Ovary (tissue), 9 donors: Measurements from ENCODE around the gene FAM20C. TPM values are rescaled to one million over a fixed set of nuclear protein-coding genes. Genes with fewer than 3 reads are reported as not detected.

Experiments used
- DNase-seq, 5 donors: peaks; one replicate each; pipeline ENCODE4 v3.0.0-alpha.2; 2019 to 2020
- H3K27ac ChIP-seq, 2 donors: fragments of 200-600 bp; one replicate each; pipeline versions ENCODE4 v1.5.1 to v1.8.0; 2019 to 2022
- H3K27me3 ChIP-seq: fragments of 200-600 bp; one replicate; pipeline ENCODE4 v1.8.0; 2022
- H3K36me3 ChIP-seq: fragments of 200-600 bp; sonication (generic); one replicate; pipeline ENCODE4 v1.5.1; 2019
- H3K4me1 ChIP-seq: one replicate; pipeline ENCODE4 v1.8.1; 2013; ENCODE audit warnings: mild to moderate bottlenecking, moderate library complexity; ENCODE audit not compliant: insufficient read depth
- H3K4me3 ChIP-seq: fragments of 200-600 bp; sonication (generic); one replicate; pipeline ENCODE4 v1.5.1; 2017
- H3K9me3 ChIP-seq, 2 donors: fragments of 200-600 bp in 1 of 2; sonication (generic) in 1 of 2; one replicate each; pipeline versions ENCODE4 v1.5.1 to v1.8.1; 2013 to 2019; ENCODE audit warnings: mild to moderate bottlenecking in 1 of 2, moderate library complexity in 1 of 2
- EP300 ChIP-seq: sonication (generic); formaldehyde crosslinking; IDR thresholded peaks from one replicate; pipeline ENCODE4 v1.6.1; 2017; ENCODE audit warnings: antibody characterized with exemption
- POLR2A ChIP-seq: fragments of 450-650 bp; IDR thresholded peaks from one replicate; pipeline ENCODE4 v1.6.1; 2017; ENCODE audit warnings: antibody characterized with exemption, mild to moderate bottlenecking, moderate library complexity
- WGBS, 3 donors: extraction: QIAGEN DNeasy Blood & Tissue Kit in 1 of 3; methylation state at CpG; one replicate each; pipeline versions ENCODE4 v1.1.5 to v1.1.7; 2013 to 2017; 5-methylcytosine and 5-hydroxymethylcytosine counted together
- intact Hi-C, 4 donors: fragments of 100-400 bp; cut with DNase I; formaldehyde crosslinking; loops; one replicate each; pipeline versions ENCODE4 v1.11.0 to v1.15.1; 2022 to 2023
- polyA plus RNA-seq, 2 donors: library from polyadenylated mRNA; stranded (reverse); fragments of 200-250 nt in 1 of 2; fragments of 350-450 nt in 1 of 2; fragmentation: Illumina TruSeq in 1 of 2; extraction: RNeasy Lipid Tissue Mini Kit (QIAGEN cat#74804) in 1 of 2; gene quantifications; one replicate each; pipeline ENCODE4 v1.2.3, GENCODE V29; 2013 to 2014
- total RNA-seq, 7 donors: library from RNA; depleted of rRNA in 2 of 7; stranded (reverse); fragments of >200 nt in 2 of 7; fragmentation: NEBNext Ultra II Directional in 3 of 7; extraction: Animal tissue kit (Norgen Biotek cat#: 25700) in 3 of 7; gene quantifications; one replicate each; pipeline versions ENCODE4 v1.1.0 to v1.2.4, GENCODE V29; 2016 to 2023
- TF ChIP-seq, protein P1 (sequence below), 3 donors: fragments of 450-650 bp in 2 of 3; fragments of 200-600 bp in 1 of 3; IDR thresholded peaks; one replicate each; pipeline versions ENCODE4 v1.5.1 to v1.8.0; 2016 to 2022; ENCODE audit warnings: antibody characterized with exemption in 3 of 3, mild to moderate bottlenecking in 1 of 3
- donor health status: DM: no; HTN: no; CAD: no; lungs with moderate emphysema.
- donor health status: DM: no; HTN: no; CAD: no.
- donor health status: Bipolar disorder and iron deficiency.
- donor health status: DM: yes; HTN: yes; CAD: no.
- donor health status: DM: no; HTN: no; CAD: no.
- donor health status: DM: yes; HTN: yes; CAD: no.

Gene FAM20C
- total and polyA plus RNA-seq, 9 donors: 6.2 to 80.4 (median 33.5) TPM

DNA sequence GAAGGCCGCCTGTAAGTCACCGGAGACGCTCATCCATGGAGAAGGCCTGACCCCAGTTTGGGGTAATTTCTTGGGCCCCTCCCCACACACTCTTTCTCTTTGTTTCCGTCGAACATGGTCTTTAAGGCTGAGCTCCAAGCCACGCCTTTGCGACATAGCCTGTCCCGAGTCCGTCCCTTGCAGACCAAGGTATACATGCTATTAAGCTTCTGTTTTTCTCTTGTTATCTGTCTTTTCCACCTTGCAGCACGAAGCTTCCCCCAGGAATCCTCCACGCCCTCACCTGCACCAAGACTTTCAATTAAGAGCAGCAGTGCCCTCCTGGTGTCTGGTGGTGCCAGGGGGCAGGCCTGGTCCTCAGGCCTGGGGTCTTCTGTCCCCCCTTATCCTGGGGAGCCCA lies 4.2 kb upstream of the FAM20C start:
- Histone ChIP-seq H3K36me3 (no peaks in the 10 kb centered on the region), H3K4me1 (peaks cover 5% of the 10 kb centered on the region), H3K4me3 (no peak overlapping the region), H3K27me3 (no peaks in the 10 kb centered on the region), H3K9me3 (no peaks in the 10 kb centered on the region), H3K27ac (no peak overlapping the region)
- TF ChIP-seq POLR2A (no peak), EP300 (no peak)
- intact Hi-C loops: no loop called here
- WGBS, 3 donors: 88 to 92% (median 90%) methylated on average over 11 of the region's 11 CpGs
- DNase-seq: no peak

DNA sequence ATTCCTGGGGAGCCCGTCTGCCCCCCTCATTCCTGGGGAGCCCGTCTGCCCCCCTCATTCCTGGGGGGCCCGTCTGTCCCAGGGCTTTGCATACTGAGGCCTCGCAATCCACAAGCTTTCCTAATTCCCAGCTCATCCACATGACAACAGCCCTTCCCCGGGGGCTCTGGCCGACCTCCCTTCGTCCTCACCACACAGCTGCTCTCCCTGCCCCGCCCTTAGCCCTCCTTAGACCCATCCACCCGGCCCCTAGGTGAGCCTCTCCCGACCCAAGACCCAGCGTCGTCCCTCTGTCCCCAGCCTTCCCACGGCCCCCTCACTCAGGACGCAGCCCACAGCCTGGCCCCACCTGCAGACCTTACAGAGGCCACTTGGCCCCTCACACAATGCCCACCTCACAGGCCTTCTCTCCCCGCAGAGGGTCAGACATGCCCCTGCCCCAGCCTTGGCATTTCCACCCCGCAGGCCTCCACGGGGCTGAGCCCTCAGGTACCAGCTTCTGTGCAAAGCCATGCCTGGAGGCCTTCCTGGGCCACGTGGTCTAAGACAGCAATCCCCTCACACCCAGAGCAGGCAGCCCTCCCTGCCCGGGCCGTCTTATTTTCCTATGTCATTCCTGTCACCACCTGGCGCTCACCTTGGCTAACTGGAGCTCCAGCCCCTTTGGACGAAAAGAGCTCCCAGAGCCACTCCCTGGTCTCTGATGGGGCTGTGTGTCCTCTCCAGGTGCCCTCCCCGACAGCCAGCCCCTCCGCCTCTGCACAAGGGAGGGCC lies 3.5 kb upstream of the FAM20C start:
- no peaks in the 10 kb centered on the region for H3K27me3 ChIP-seq
- no peaks in the 10 kb centered on the region for H3K9me3 ChIP-seq
- no peak for DNase-seq
- no peak overlapping the region for H3K27ac ChIP-seq
- intact Hi-C loops: no loop called here
- H3K36me3 ChIP-seq: no peaks in the 10 kb centered on the region
- H3K4me1 ChIP-seq: peaks cover 6% of the 10 kb centered on the region
- 60 to 69% (median 67%) methylated on average over 24 of the region's 24 CpGs for WGBS, 3 donors
- no peak for TF ChIP-seq POLR2A
- TF ChIP-seq, protein P1, sequence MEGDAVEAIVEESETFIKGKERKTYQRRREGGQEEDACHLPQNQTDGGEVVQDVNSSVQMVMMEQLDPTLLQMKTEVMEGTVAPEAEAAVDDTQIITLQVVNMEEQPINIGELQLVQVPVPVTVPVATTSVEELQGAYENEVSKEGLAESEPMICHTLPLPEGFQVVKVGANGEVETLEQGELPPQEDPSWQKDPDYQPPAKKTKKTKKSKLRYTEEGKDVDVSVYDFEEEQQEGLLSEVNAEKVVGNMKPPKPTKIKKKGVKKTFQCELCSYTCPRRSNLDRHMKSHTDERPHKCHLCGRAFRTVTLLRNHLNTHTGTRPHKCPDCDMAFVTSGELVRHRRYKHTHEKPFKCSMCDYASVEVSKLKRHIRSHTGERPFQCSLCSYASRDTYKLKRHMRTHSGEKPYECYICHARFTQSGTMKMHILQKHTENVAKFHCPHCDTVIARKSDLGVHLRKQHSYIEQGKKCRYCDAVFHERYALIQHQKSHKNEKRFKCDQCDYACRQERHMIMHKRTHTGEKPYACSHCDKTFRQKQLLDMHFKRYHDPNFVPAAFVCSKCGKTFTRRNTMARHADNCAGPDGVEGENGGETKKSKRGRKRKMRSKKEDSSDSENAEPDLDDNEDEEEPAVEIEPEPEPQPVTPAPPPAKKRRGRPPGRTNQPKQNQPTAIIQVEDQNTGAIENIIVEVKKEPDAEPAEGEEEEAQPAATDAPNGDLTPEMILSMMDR (IDR thresholded peaks at IDR 0.05): no peak
- TF ChIP-seq EP300: no peak
- no peak overlapping the region for H3K4me3 ChIP-seq

DNA sequence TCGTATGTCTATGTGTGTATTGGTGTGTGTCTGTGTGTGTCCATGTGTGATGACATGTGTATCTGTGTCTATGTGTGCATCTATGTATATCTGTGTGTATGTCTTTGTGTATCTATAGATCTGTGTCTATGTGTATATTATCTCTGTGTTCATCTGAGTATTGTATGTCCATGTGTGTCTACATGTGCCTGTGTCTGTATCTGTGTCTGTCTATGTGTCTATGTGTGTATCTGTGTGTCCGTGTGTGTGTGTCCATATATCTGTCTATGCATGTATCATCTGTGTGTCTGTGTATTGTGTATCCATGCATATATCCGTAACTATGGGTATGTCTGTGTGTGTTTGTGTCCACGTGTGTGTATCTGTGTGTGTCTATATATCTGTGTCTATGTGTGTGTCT lies 2.7 kb upstream of the FAM20C start:
- DNase-seq: no peak
- intact Hi-C loops: loop anchor here in 1 of 4 donors (5.0 kb wide), 1 partner anchor 42 kb away; no protein-coding TSS in a partner anchor
- Histone ChIP-seq H3K27ac (no peak overlapping the region), H3K27me3 (no peaks in the 10 kb centered on the region), H3K9me3 (no peaks in the 10 kb centered on the region), H3K4me1 (peaks cover 6% of the 10 kb centered on the region), H3K36me3 (no peaks in the 10 kb centered on the region), H3K4me3 (no peak overlapping the region)
- 65 to 90% (median 80%) methylated on average over 4 of the region's 4 CpGs for WGBS, 3 donors
- TF ChIP-seq, protein P1 (IDR thresholded peaks at IDR 0.05): no peak
- no peak for TF ChIP-seq POLR2A
- no peak for TF ChIP-seq EP300

DNA sequence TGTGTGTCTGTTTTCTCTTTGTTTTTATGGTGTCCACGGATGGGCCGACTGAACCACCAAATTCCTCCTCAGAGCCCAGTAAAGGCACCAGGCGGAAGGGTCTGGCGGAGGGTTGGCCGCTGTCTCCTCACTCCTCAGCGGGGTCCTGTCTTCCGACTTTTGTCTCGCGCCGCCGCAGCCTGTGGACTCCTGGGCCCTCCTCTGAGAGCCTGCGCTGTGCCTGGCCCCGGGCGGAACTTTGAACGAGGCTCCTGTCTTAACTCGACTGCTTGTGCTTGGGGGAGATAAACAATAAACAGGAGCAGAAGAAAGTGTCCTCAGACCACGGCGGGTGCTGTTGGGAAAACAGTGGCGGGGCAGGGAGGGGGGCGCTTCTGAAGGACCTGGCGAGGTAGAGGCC lies 2.2 kb upstream of the FAM20C start:
- no peak overlapping the region for H3K27ac ChIP-seq
- intact Hi-C loops: loop anchor here in 1 of 4 donors (5.0 kb wide), 1 partner anchor 43 kb away; no protein-coding TSS in a partner anchor
- no peaks in the 10 kb centered on the region for H3K27me3 ChIP-seq
- no peak overlapping the region for H3K4me3 ChIP-seq
- H3K4me1 ChIP-seq: peaks cover 9% of the 10 kb centered on the region
- no peaks in the 10 kb centered on the region for H3K9me3 ChIP-seq
- 85 to 87% (median 85%) methylated on average over 21 of the region's 21 CpGs for WGBS, 3 donors
- no peak for TF ChIP-seq POLR2A
- TF ChIP-seq, protein P1 (IDR thresholded peaks at IDR 0.05): no peak
- TF ChIP-seq EP300: no peak
- no peaks in the 10 kb centered on the region for H3K36me3 ChIP-seq
- no peak for DNase-seq
